Measurements from ENCODE around the gene NUP98.
"Not testable (repeated sequence)": the region's sequence is repeated elsewhere in the genome, so short reads cannot be mapped to it uniquely, and the experiment has no call there.

The NUP98 gene

GRCh38 chr11:3796346-3796745 is 1.0 kb downstream of the NUP98 start:
- DNase-seq: no peak

DNA sequence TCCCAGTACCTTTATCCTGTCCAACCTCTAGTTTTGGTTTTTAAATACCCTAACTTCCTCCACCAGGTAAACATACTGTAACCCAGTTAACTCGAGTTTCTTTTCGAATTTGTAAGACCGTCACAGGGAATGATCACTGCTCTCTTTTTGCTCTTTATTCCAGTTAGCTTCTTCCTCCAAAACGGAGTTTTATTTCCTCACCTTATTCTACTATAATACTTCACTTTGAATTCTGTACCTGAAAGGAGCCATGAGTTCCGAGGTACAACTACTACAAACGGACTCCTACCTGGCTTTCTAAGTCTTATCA is 1.4 kb downstream of the NUP98 start:
- no peak for DNase-seq

DNA sequence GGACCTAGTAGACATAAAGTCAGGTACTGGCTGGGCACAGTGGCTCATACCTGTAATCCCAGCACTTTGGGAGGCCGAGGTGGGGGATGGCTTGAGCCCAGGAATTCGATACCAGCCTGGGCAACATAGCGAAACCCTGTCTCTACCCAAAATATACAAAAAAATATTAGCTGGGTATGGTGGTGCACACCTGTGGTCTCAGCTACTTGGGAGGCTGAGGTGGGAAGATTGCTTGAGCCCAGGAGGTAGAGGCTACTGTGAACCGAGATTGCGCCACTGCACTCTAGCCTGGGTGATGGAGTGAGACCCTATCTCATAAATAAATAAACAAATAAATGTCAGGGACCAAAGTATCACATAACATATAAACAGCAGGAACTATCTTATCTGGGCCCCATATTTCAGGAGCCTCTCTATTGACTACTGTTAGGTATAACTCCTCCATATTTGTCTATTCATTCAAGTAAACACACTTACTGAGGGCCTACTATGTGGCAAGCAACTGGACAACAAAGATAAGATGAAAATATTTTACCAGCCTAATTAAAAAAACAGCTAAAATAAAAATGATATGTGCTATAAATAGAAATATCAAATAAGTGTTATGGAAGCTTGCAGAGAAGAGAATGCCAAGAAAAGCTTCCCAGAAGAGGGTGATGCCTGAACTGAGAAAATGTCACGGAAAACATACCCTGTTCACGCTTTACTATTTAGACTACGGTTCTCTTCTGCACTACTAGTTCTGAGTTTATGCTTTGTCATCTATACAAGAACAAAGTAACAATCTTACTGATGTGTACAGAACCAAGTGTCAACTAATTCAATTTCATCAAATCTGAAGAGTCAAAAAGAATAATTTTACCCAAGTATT is 2.0 kb downstream of the NUP98 start:
- no peak for DNase-seq

- DNase-seq: not testable (repeated sequence)
Observed at GRCh38 chr11:3794387-3794786, 3.0 kb downstream of the NUP98 start.

- DNase-seq: no peak
Observed at GRCh38 chr11:3786781-3787428, 10.4 kb downstream of the NUP98 start.

DNA sequence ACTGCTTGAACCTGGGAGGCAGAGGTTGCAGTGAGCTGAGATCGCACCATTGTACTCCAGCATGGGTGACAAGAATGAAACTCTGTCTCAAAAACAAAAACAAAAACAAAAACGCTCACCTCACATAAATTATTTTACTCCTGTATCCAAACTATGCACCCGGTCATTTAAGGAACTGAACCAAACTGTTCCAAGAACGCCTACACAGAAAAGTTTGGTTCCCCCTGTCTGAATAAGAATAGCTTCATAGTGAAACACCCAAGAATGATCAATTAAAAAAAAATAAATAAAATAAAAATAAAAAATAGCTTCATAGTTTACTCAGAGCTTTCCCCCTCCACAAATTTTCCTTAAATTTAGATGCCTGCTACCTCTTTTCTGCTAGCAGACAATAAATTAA is 13.7 kb downstream of the NUP98 start:
- no peak for DNase-seq

GRCh38 chr11:3782963-3783362 is 14.4 kb downstream of the NUP98 start:
- no peak for DNase-seq

- no peak for DNase-seq
Observed at GRCh38 chr11:3781423-3781822, 15.9 kb downstream of the NUP98 start.

DNA sequence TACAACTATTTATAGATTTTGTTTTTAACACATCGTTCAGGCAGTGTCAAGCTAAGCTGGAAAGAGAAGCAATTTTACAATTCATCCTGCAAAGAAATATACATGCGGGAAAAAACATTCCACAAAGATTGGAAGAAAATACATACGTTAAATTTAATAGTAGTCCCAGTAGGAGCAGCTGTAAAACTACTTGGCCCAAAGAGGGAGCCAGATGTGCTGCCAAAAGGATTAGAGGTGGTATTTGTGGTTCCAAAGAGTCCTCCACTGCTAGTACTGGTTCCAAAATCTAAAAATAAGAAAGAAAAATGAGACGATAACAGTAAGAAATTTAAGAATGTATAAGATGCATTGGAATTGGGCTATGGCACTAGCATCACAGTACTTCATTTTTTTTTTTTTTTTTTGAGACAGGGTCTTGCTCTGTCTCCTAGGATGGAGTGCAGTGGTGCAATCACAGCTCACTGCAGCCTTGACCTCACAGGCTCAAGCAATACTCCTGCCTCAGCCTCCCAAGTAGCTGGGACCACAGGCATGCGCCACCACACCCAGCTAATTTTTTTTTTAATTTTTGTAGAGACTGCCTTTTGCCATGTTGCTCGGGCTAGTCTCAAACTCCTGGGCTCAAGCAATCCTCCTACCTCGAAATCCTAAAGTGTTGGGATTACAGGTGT is 21.5 kb downstream of the NUP98 start:
- DNase-seq: no peak

- no peak for DNase-seq
Observed at GRCh38 chr11:3773180-3773579, 24.2 kb downstream of the NUP98 start.

DNA sequence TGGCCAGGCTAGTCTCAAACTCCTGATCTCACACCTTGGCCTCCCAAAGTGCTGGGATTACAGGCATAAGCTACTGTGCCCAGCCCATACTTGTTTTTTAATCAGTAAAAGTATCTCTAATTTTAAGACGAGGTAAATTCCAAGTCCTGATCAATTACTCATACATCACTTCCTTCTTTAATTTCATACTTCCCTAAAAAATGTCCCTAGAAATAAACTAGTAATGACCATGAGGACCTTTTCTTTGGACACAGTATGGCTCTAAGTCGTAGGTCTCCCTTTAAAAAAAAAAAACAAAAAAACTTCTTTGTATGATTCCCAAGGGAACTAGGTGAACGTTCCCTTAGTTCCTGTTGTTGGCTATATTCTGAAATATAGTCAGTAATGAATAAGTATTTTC is 29.8 kb downstream of the NUP98 start:
- DNase-seq: no peak

- DNase-seq: not testable (repeated sequence)
Observed at GRCh38 chr11:3766836-3767235, 30.5 kb downstream of the NUP98 start.

GRCh38 chr11:3764266-3764665 is 33.1 kb downstream of the NUP98 start:
- no peak for DNase-seq

GRCh38 chr11:3755151-3755550 is 42.2 kb downstream of the NUP98 start:
- DNase-seq: no peak

DNA sequence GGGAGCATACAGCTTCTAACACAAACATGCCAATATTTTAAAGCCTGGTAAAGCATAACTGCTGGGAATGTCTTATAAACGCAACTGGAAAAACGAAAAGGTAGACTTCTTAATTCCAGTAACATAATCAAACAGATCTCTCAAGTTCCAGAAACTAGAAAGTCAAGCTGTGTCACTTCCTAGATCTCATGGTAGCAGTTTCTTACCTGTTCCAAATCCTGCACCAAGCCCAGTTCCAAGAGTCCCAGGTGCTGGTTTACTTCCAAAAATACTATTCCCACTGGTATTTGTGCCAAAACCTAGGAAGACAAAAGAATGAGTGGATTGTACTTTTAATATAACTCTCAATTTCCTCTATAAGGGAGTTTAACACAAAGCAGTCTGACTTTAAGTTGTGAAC is 44.2 kb downstream of the NUP98 start:
- DNase-seq: no peak

GRCh38 chr11:3747704-3748103 is 49.6 kb downstream of the NUP98 start:
- no peak for DNase-seq

DNA sequence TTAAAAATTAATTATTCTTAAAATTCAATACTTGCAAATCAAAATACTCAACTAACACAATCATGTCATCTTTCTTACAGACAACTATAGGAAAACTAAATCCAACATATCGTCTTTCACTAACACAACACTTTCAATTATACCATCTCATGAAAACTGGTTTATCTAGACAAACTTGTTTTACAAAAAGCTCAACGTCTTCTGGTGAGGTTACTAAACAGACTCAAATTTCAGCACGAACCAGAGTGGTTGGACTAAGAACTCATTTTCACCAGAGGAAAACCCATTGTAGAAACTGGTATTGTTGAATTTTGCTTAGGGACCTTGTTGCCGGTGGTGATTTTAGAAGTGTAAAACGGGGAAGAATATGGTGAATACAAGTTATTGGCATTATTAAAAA is 52.2 kb downstream of the NUP98 start:
- no peak for DNase-seq

DNA sequence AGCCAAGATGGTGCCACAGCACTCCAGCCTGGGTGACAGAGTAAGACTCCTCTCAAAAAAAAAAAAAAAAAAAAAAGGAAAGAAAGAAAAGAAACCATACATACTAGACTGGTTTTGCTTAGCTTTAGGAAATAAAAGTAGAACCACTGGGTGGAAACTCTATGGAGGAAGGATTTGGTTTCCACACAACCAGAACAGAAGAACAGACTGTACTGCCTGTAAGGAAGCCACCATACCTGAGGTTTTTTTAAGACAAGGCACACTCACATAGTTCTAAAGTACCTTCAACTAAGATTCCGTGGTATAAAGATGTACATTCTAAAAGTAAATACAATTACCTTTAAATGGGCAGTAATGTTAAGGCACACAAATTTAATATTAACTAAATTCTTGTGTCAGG is 58.6 kb downstream of the NUP98 start:
- DNase-seq: no peak

DNA sequence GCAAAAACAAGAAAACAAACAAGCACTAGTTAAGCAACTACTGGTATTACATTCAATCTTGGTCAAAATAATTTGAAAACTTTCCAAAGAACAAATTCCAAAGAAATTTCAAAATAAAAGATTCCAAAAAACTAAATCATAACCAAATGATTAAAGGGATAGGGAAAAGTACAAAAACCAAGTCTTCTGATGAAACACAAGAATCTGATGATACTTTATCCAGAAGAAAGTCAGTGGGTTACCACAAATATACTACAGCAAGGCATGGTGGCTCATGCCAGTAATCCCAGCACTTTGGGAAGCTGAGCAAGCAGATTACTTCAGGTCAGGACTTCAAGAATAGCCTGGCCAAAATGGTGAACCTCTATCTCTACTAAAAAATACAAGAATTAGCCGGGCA is 59.1 kb downstream of the NUP98 start:
- DNase-seq: no peak

DNA sequence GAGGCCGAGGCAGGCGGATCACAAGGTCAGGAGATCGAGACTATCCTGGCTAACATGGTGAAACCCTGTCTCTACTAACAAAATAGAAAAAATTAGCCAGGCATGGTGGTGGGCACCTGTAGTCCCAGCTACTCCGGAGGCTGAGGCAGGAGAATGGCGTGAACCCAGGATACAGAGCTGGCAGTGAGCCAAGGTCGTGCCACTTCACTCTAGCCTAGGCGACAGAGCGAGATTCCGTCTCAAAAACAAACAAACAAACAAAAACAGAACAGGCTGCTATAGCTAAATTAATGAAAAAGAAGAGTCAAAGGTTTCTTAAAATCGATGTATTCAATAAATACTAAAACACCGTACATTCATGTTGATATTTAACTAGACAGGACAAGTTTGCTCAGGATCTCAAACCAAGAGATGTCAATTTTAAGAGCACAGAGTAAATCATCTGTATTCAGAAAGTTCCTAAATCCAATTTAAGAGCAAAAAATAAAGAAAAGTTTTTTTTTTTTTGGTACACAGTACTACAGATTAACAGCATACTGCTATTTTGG is 59.9 kb downstream of the NUP98 start:
- DNase-seq: no peak

- no peak for DNase-seq
Observed at GRCh38 chr11:3736816-3737215, 60.5 kb downstream of the NUP98 start.

DNA sequence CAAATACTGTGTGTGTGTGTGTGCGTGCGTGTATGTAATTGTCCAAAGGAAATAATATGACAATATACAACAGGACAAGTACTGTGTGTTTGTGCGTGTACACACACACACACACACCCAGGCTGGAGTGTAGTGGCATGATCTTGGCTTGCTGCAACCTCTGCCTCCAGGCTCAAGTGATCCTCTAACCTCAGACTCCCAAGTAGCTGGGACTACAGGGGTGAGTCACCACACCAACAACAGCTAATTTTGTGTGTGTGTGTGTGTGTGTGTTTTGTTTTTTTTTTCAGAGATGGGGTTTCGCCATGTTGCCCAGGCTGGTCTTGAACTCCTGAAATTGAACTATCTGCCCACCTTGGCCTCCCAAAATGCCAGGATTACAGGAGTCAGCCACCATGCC is 61.5 kb downstream of the NUP98 start:
- no peak for DNase-seq

DNA sequence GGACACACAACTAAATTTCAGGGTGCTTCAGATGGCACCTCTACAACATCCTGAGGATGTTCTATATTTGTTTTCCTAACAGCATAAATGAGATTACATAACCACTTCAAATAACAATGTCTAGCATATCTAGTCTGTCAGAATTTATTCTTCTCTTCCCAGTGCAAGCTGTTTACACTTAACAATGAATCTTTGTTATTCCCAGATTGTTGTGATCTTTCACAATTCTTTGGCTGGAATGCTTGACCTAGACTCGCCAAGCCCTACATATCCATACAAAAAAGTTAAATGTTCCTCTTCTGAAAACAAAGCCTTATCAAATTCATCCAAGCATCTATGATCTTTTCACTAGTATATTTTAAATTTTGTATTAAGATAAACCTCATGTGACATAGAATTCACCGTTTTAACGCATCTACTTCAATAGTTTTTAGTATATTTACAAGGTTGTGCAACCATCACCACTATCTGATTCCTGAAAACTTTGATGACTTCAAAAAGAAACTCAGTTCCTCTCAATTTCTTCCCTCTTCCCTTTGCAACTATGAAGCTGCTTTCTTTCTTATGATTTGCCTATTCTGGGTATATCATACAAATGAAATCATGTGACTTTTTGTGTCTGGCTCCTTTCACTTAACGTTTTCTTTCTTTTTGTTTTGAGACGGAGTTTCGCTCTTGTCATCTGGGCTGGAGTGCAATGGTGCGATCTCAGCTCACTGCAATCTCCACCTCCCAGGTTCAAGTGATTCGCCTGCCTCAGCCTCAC is 64.5 kb downstream of the NUP98 start:
- no peak for DNase-seq

Data from NK-92 treated with Interleukin-12 subunit alpha and Interleukin-12 subunit beta, amount 100 ng/mL, for 24 hours (cell line).